Ectodermal cell (in vitro differentiated cells): ENCODE data around the gene ATP6V0B.

Experiments used
- H3K27ac ChIP-seq: 2 replicates; pipeline ENCODE4 v1.7.0; 2013; ENCODE audit warnings: mild to moderate bottlenecking, low read depth, low read length; ENCODE audit not compliant: insufficient read depth, poor library complexity, severe bottlenecking
- H3K27me3 ChIP-seq: 2 replicates; pipeline ENCODE4 v1.7.0; 2013; ENCODE audit warnings: mild to moderate bottlenecking, low read length; ENCODE audit not compliant: insufficient read depth, control insufficient read depth, poor library complexity, severe bottlenecking
- H3K36me3 ChIP-seq: one replicate; pipeline ENCODE4 v1.7.0; 2013; ENCODE audit warnings: low read length; ENCODE audit not compliant: control insufficient read depth, insufficient read depth
- H3K4me1 ChIP-seq: one replicate; pipeline ENCODE4 v1.7.0; 2013; ENCODE audit warnings: low read length; ENCODE audit not compliant: control insufficient read depth, insufficient read depth
- H3K4me3 ChIP-seq: 2 replicates; pipeline ENCODE4 v1.7.0; 2013; ENCODE audit warnings: low read depth, low read length, control low read depth; ENCODE audit not compliant: insufficient read depth
- H3K9me3 ChIP-seq: 2 replicates; pipeline ENCODE4 v1.7.0; 2013; ENCODE audit warnings: mild to moderate bottlenecking, low read length, moderate library complexity; ENCODE audit not compliant: control insufficient read depth
- WGBS, 2 experiments: methylation state at CpG; one replicate each; pipeline ENCODE4 v1.1.7; 2013; ENCODE audit warnings: missing lambda C conversion rate in 2 of 2; 5-methylcytosine and 5-hydroxymethylcytosine counted together

Gene ATP6V0B

GRCh38 chr1:43984855-43985254 lies 10.1 kb downstream of the ATP6V0B start:
- Histone ChIP-seq H3K4me3 (no peak overlapping the region), H3K36me3 (no peaks in the 10 kb centered on the region), H3K27me3 (no peaks in the 10 kb centered on the region), H3K9me3 (no peaks in the 10 kb centered on the region), H3K4me1 (peaks cover 8% of the 10 kb centered on the region), H3K27ac (no peak overlapping the region)
- 96% methylated on average over 16 of the region's 16 CpGs for WGBS, 2 experiments

GRCh38 chr1:43985984-43986595 lies 11.3 kb downstream of the ATP6V0B start:
- Histone ChIP-seq H3K4me1 (peaks cover 4% of the 10 kb centered on the region), H3K9me3 (no peaks in the 10 kb centered on the region), H3K4me3 (no peak overlapping the region), H3K27me3 (no peaks in the 10 kb centered on the region), H3K27ac (no peak overlapping the region), H3K36me3 (no peaks in the 10 kb centered on the region)
- 95 to 96% methylated on average over 4 of the region's 4 CpGs for WGBS, 2 experiments

GRCh38 chr1:43986712-43987111 lies 12.0 kb downstream of the ATP6V0B start:
- H3K4me1 ChIP-seq, result peaks cover 5% of the 10 kb centered on the region
- H3K27ac ChIP-seq, result no peak overlapping the region
- WGBS, 2 experiments, result 89 to 90% methylated on average over 6 of the region's 6 CpGs
- no peak overlapping the region for H3K4me3 ChIP-seq
- H3K36me3 ChIP-seq, result no peaks in the 10 kb centered on the region
- H3K9me3 ChIP-seq, result no peaks in the 10 kb centered on the region
- H3K27me3 ChIP-seq, result no peaks in the 10 kb centered on the region

- Histone ChIP-seq H3K4me1 (peaks cover 5% of the 10 kb centered on the region), H3K9me3 (no peaks in the 10 kb centered on the region), H3K27me3 (peaks cover 1% of the 10 kb centered on the region), H3K36me3 (no peaks in the 10 kb centered on the region), H3K4me3 (no peak overlapping the region), H3K27ac (no peak overlapping the region)
- WGBS, 2 experiments, result 90% methylated on average over 6 of the region's 6 CpGs
Observed at GRCh38 chr1:43987159-43987902, 12.6 kb downstream of the ATP6V0B start.

GRCh38 chr1:43990271-43991199 lies 15.8 kb downstream of the ATP6V0B start:
- Histone ChIP-seq H3K36me3 (no peaks in the 10 kb centered on the region), H3K4me1 (peaks cover 5% of the 10 kb centered on the region), H3K4me3 (peak overlapping the region; percentile 39), H3K9me3 (no peaks in the 10 kb centered on the region), H3K27me3 (peaks cover 5% of the 10 kb centered on the region), H3K27ac (no peak overlapping the region)
- WGBS, 2 experiments, result 81% methylated on average over 19 of the region's 19 CpGs

GRCh38 chr1:43991200-43991475 lies 16.4 kb downstream of the ATP6V0B start:
- Histone ChIP-seq H3K4me3 (peak overlapping the region; percentile 39), H3K27ac (no peak overlapping the region), H3K9me3 (no peaks in the 10 kb centered on the region), H3K27me3 (peaks cover 5% of the 10 kb centered on the region), H3K36me3 (no peaks in the 10 kb centered on the region), H3K4me1 (peaks cover 9% of the 10 kb centered on the region)
- WGBS, 2 experiments, result 6% methylated on average over 10 of the region's 10 CpGs

- H3K36me3 ChIP-seq, result no peaks in the 10 kb centered on the region
- H3K27ac ChIP-seq, result no peak within 1 kb of the TSS
- peaks cover 14% of the 10 kb centered on the region for H3K4me1 ChIP-seq
- 0% methylated on average over 66 of the region's 66 CpGs for WGBS, 2 experiments
- peaks cover 5% of the 10 kb centered on the region for H3K27me3 ChIP-seq
- peak within 1 kb of the TSS; percentile 39 for H3K4me3 ChIP-seq
- no peaks in the 10 kb centered on the region for H3K9me3 ChIP-seq
Observed at GRCh38 chr1:43991476-43992231, 16.9 kb downstream of the ATP6V0B start, which contains the start of gene CCDC24. Gene CCDC24 (plus strand): TSS chr1:43991599. CDS start chr1:43991879, 280 bp downstream.

GRCh38 chr1:43992232-43992995 lies 17.7 kb downstream of the ATP6V0B start:
- Histone ChIP-seq H3K4me3 (peak overlapping the region; percentile 39), H3K9me3 (no peaks in the 10 kb centered on the region), H3K36me3 (no peaks in the 10 kb centered on the region), H3K4me1 (peaks cover 21% of the 10 kb centered on the region), H3K27ac (no peak overlapping the region), H3K27me3 (peaks cover 5% of the 10 kb centered on the region)
- 49 to 52% methylated on average over 11 of the region's 11 CpGs for WGBS, 2 experiments

GRCh38 chr1:43993206-43993914 lies 18.6 kb downstream of the ATP6V0B start:
- Histone ChIP-seq H3K9me3 (no peaks in the 10 kb centered on the region), H3K4me3 (no peak overlapping the region), H3K27ac (no peak overlapping the region), H3K27me3 (peaks cover 5% of the 10 kb centered on the region), H3K36me3 (no peaks in the 10 kb centered on the region), H3K4me1 (peaks cover 22% of the 10 kb centered on the region)
- 93 to 96% methylated on average over 8 to 9 of the region's 9 CpGs for WGBS, 2 experiments
